HepG2 (cell line): ENCODE results near the gene WDR20. TPM values are rescaled to one million over a fixed set of nuclear protein-coding genes. Genes with fewer than 3 reads are reported as not detected.

ENCODE experiments used
- ATAC-seq: fragments of 200-7000 bp; cut with Tn5 transposase; 3 replicates; pipeline ENCODE4 v1.9.1; 2020; ENCODE audit warnings: mild to moderate bottlenecking, moderate library complexity
- BruUV-seq: library from RNA; stranded (reverse); fragments of 400-500 nt; replicated peaks from 2 replicates; lab custom pipeline; 2021; lab: Mats Ljungman, UMichigan
- CTCF ChIA-PET: fragments of 300-600 bp; formaldehyde crosslinking; extraction: SDS; loops from one replicate; lab custom pipeline; 2021; ENCODE audit warnings: low total read pairs, inconsistent platforms, low intra/inter-chr PET ratio; lab: Yijun Ruan, JAX
- POLR2A ChIA-PET: fragments of 350-600 bp; sonication (Branson Sonifier 250); formaldehyde crosslinking; loops from one replicate; lab custom pipeline; 2020; ENCODE audit warnings: antibody characterized with exemption, inconsistent platforms; lab: Yijun Ruan, JAX
- DNase-seq: peaks from one replicate; pipeline ENCODE4 v3.0.0-alpha.2; 2015; ENCODE audit warnings: low spot score
- FAIRE-seq: peaks from 3 replicates; lab custom pipeline; 2011; peaks lifted over from hg19 to GRCh38; lab: Jason Lieb, UNC
- H2AFZ ChIP-seq: one replicate; pipeline ENCODE4 v1.6.1; 2011; ENCODE audit warnings: low read length, inconsistent platforms
- H3K27ac ChIP-seq: fragments of 300-600 bp; 3 replicates; pipeline ENCODE4 v1.8.0; 2011; ENCODE audit warnings: mixed run types, mild to moderate bottlenecking, mixed read lengths, low read length, inconsistent platforms; ENCODE audit not compliant: insufficient read depth; ENCODE audit errors: extremely low read length
- H3K27me3 ChIP-seq, 2 experiments: fragments of 200-600 bp in 1 of 2; 2 replicates in 1 of 2; 3 replicates in 1 of 2; pipeline versions ENCODE4 v1.6.0 to v1.8.0; 2011; ENCODE audit warnings: low read length in 2 of 2, mild to moderate bottlenecking in 2 of 2, moderate library complexity in 2 of 2, inconsistent platforms in 1 of 2; ENCODE audit not compliant: insufficient read depth in 2 of 2, control insufficient read depth in 1 of 2
- H3K36me3 ChIP-seq, 2 experiments: fragments of 200-600 bp in 1 of 2; replicated peaks in 1 of 2; 2 replicates in 1 of 2; 3 replicates in 1 of 2; pipeline versions ENCODE4 v1.5.1 to v1.8.0; 2011; ENCODE audit warnings: low read length in 2 of 2, inconsistent platforms in 1 of 2; ENCODE audit not compliant: insufficient read depth in 2 of 2, control insufficient read depth in 1 of 2
- H3K4me1 ChIP-seq: 2 replicates; pipeline ENCODE4 v1.5.1; 2012; ENCODE audit warnings: low read length, inconsistent platforms; ENCODE audit not compliant: insufficient read depth
- H3K4me2 ChIP-seq: 2 replicates; pipeline ENCODE4 v1.6.0; 2011; ENCODE audit warnings: low read depth, low read length, inconsistent platforms
- H3K4me3 ChIP-seq, 3 experiments: fragments of 200-600 bp in 1 of 3; sonication (generic), shearing (Covaris generic) in 1 of 3; replicated peaks in 1 of 3; 2 replicates each; pipeline ENCODE4 v1.5.1; 2011 to 2016; ENCODE audit warnings: low read length in 3 of 3, inconsistent platforms in 2 of 3, low read depth in 2 of 3, mild to moderate bottlenecking in 2 of 3, control low read depth in 1 of 3, mixed read lengths in 1 of 3; ENCODE audit not compliant: insufficient read depth in 1 of 3
- H3K79me2 ChIP-seq: one replicate; pipeline ENCODE4 v1.6.1; 2011; ENCODE audit warnings: low read length, inconsistent platforms; ENCODE audit not compliant: insufficient read depth
- H3K9ac ChIP-seq: 2 replicates; pipeline ENCODE4 v1.6.0; 2011; ENCODE audit warnings: mild to moderate bottlenecking, low read depth, low read length, inconsistent platforms; ENCODE audit not compliant: insufficient read depth
- H3K9me3 ChIP-seq: 2 replicates; pipeline ENCODE4 v1.5.1; 2012; ENCODE audit warnings: mild to moderate bottlenecking, low read length
- H4K20me1 ChIP-seq: 2 replicates; pipeline ENCODE4 v1.6.0; 2011; ENCODE audit warnings: inconsistent platforms, mild to moderate bottlenecking, low read length, moderate library complexity; ENCODE audit not compliant: insufficient read depth
- ATAD3A ChIP-seq: sonication (generic); formaldehyde crosslinking; IDR thresholded peaks from 2 replicates; pipeline ENCODE4 v1.4.0; 2020; ENCODE audit warnings: missing genetic modification reagents
- CENPX ChIP-seq: sonication (generic); formaldehyde crosslinking; IDR thresholded peaks from 2 replicates; pipeline ENCODE4 v1.9.0; 2021; ENCODE audit warnings: mild to moderate bottlenecking, missing genetic modification reagents, moderate library complexity
- FOXJ3 ChIP-seq: sonication (generic); formaldehyde crosslinking; IDR thresholded peaks from 2 replicates; pipeline ENCODE4 v1.4.0; 2020; ENCODE audit warnings: missing genetic modification reagents, mild to moderate bottlenecking, borderline replicate concordance
- HNRNPK ChIP-seq: fragments of 200-400 bp; formaldehyde crosslinking; IDR thresholded peaks from 2 replicates; pipeline ENCODE4 v1.6.1; 2018; ENCODE audit warnings: low read length, low read depth, moderate library complexity, mild to moderate bottlenecking; ENCODE audit not compliant: poor library complexity, severe bottlenecking
- JUN ChIP-seq: sonication (generic); formaldehyde crosslinking; IDR thresholded peaks from 2 replicates; pipeline ENCODE4 v1.4.0; 2020; ENCODE audit warnings: mild to moderate bottlenecking, missing genetic modification reagents
- KDM2A ChIP-seq: sonication (generic); formaldehyde crosslinking; IDR thresholded peaks from 2 replicates; pipeline ENCODE4 v1.4.0; 2020; ENCODE audit warnings: low read depth, missing genetic modification reagents, borderline replicate concordance
- KLF9 ChIP-seq: IDR thresholded peaks from 2 replicates; pipeline ENCODE4 v1.6.1; 2016; ENCODE audit warnings: low read depth
- MAFG ChIP-seq: sonication (generic); formaldehyde crosslinking; IDR thresholded peaks from 2 replicates; pipeline ENCODE4 v1.5.1; 2020; ENCODE audit warnings: mild to moderate bottlenecking, missing genetic modification reagents
- MED1 ChIP-seq: sonication (generic); formaldehyde crosslinking; IDR thresholded peaks from 2 replicates; pipeline ENCODE4 v1.4.0; 2020; ENCODE audit warnings: missing genetic modification reagents
- MED13 ChIP-seq: sonication (generic); formaldehyde crosslinking; IDR thresholded peaks from 2 replicates; pipeline ENCODE4 v1.5.0; 2020; ENCODE audit warnings: missing genetic modification reagents
- RAD21 ChIP-seq: fragments of 450-650 bp; formaldehyde crosslinking; IDR thresholded peaks from 2 replicates; pipeline ENCODE4 v1.5.0; 2020; ENCODE audit warnings: mild to moderate bottlenecking
- SCMH1 ChIP-seq: sonication (generic); formaldehyde crosslinking; IDR thresholded peaks from 2 replicates; pipeline ENCODE4 v1.9.0; 2021; ENCODE audit warnings: missing genetic modification reagents, mild to moderate bottlenecking, borderline replicate concordance
- TAF15 ChIP-seq: fragments of 200-400 bp; formaldehyde crosslinking; IDR thresholded peaks from one replicate; pipeline ENCODE4 v1.6.1; 2018; ENCODE audit warnings: mild to moderate bottlenecking, low read depth, low read length; ENCODE audit not compliant: poor library complexity, severe bottlenecking
- ZNF253 ChIP-seq: sonication (generic); formaldehyde crosslinking; IDR thresholded peaks from 2 replicates; pipeline ENCODE4 v1.8.0; 2022; ENCODE audit warnings: mild to moderate bottlenecking, missing genetic modification reagents, borderline replicate concordance
- ZNF562 ChIP-seq: sonication (generic); formaldehyde crosslinking; IDR thresholded peaks from 2 replicates; pipeline ENCODE4 v1.8.0; 2022; ENCODE audit warnings: missing genetic modification reagents, borderline replicate concordance
- ZSCAN25 ChIP-seq: sonication (generic); formaldehyde crosslinking; IDR thresholded peaks from 2 replicates; pipeline ENCODE4 v1.8.0; 2022; ENCODE audit warnings: mild to moderate bottlenecking, missing genetic modification reagents
- WGBS: methylation state at CpG from one replicate; pipeline ENCODE4 v1.1.6; 2017; ENCODE audit warnings: low lambda C conversion rate; 5-methylcytosine and 5-hydroxymethylcytosine counted together
- in situ Hi-C: cut with HindIII; loops from 2 replicates; pipeline ENCODE4 v1.10.0; 2017; ENCODE audit warnings: low pct_unique_long_range_greater_than_20kb; ENCODE audit not compliant: extremely low pct_ligation_motif_present
- intact Hi-C: fragments of 100-400 bp; cut with micrococcal nuclease; formaldehyde crosslinking; loops from one replicate; pipeline ENCODE4 v1.10.0; 2022; ENCODE audit not compliant: unreplicated experiment
- polyA plus RNA-seq, 8 experiments: library from polyadenylated mRNA; depleted of rRNA in 3 of 8; stranded (reverse) in 7 of 8; unstranded in 1 of 8; fragments of >200 nt; fragmentation: Illumina TruSeq in 4 of 8; extraction: Trizol in 4 of 8; gene quantifications; 2 replicates each; pipeline versions ENCODE4 v1.2.1 to v1.2.3, GENCODE V29; 2011 to 2016; ENCODE audit warnings: low read depth in 4 of 8, missing spikeins in 1 of 8, mixed read lengths in 1 of 8; ENCODE audit not compliant: insufficient read depth in 1 of 8
- total RNA-seq, 5 experiments: library from RNA; depleted of rRNA; stranded (reverse); fragments of >200 nt; fragmentation: Illumina TruSeq; extraction: Trizol; gene quantifications; 2 replicates each; pipeline ENCODE4 v1.2.3, GENCODE V29; 2016; ENCODE audit warnings: low read depth in 1 of 5
- TF ChIP-seq, protein P1 (sequence below): IDR thresholded peaks from 2 replicates; pipeline ENCODE4 v1.6.1; 2016; ENCODE audit warnings: missing genetic modification reagents, missing compliant biosample characterization
- TF ChIP-seq, protein P2 (sequence below): sonication (generic); formaldehyde crosslinking; IDR thresholded peaks from 2 replicates; pipeline ENCODE4 v1.4.0; 2020; ENCODE audit warnings: missing genetic modification reagents, borderline replicate concordance
- TF ChIP-seq, protein P3 (sequence below): sonication (generic); formaldehyde crosslinking; IDR thresholded peaks from 2 replicates; pipeline ENCODE4 v1.5.0; 2020; ENCODE audit warnings: missing genetic modification reagents
- TF ChIP-seq, protein P4 (sequence below): sonication (generic); formaldehyde crosslinking; IDR thresholded peaks from 2 replicates; pipeline ENCODE4 v1.5.0; 2020; ENCODE audit warnings: missing genetic modification reagents

WDR20 gene
- total and polyA plus RNA-seq, 2 of the 13 experiments (the other 11 are each of a cell fraction or from before 2014, with no cell fraction given), result 10.4 to 23.2 TPM

GRCh38 chr14:102187044-102187443 lies 47.3 kb downstream of the WDR20 start:
- CTCF ChIA-PET, result no interaction called here
- no peak overlapping the region for H3K4me3 ChIP-seq

More at GRCh38 chr14:102187044-102187443, 47.3 kb downstream of the WDR20 start:
- Histone ChIP-seq H3K36me3 (no peaks in the 10 kb centered on the region; a peak in 2 of 5 replicates), H3K4me1 (peaks cover 70% of the 10 kb centered on the region), H2AFZ (no peak overlapping the region), H3K9ac (no peak overlapping the region), H3K79me2 (peaks cover 78% of the 10 kb centered on the region), H3K27me3 (no peaks in the 10 kb centered on the region), H3K9me3 (no peaks in the 10 kb centered on the region), H3K4me2 (no peak overlapping the region)
- WGBS, result 72% methylated on average over 3 of the region's 3 CpGs
- no peak for FAIRE-seq
- POLR2A ChIA-PET, result no interaction called here
- no TSS peak for BruUV-seq
- in situ Hi-C loops, result no loop called here
- no peak for ATAC-seq
- intact Hi-C loops, result no loop called here
- DNase-seq, result no peak
- TF ChIP-seq FOXJ3 (no peak), MED1 (CRISPR knock-in tag) (no peak), SCMH1 (CRISPR knock-in tag) (no peak), MED13 (CRISPR knock-in tag) (no peak), ATAD3A (CRISPR knock-in tag) (no peak), ZNF562 (CRISPR knock-in tag) (no peak), ZSCAN25 (CRISPR knock-in tag) (no peak), CENPX (CRISPR knock-in tag) (no peak), KLF9 (CRISPR knock-in tag) (no peak), ZNF253 (no peak), TAF15 (no peak), JUN (CRISPR knock-in tag) (no peak), RAD21 (no peak), MAFG (CRISPR knock-in tag) (no peak), HNRNPK (no peak), KDM2A (CRISPR knock-in tag) (no peak)
- TF ChIP-seq, protein P1, sequence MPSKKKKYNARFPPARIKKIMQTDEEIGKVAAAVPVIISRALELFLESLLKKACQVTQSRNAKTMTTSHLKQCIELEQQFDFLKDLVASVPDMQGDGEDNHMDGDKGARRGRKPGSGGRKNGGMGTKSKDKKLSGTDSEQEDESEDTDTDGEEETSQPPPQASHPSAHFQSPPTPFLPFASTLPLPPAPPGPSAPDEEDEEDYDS (CRISPR knock-in tag), result no peak
- TF ChIP-seq, protein P2, sequence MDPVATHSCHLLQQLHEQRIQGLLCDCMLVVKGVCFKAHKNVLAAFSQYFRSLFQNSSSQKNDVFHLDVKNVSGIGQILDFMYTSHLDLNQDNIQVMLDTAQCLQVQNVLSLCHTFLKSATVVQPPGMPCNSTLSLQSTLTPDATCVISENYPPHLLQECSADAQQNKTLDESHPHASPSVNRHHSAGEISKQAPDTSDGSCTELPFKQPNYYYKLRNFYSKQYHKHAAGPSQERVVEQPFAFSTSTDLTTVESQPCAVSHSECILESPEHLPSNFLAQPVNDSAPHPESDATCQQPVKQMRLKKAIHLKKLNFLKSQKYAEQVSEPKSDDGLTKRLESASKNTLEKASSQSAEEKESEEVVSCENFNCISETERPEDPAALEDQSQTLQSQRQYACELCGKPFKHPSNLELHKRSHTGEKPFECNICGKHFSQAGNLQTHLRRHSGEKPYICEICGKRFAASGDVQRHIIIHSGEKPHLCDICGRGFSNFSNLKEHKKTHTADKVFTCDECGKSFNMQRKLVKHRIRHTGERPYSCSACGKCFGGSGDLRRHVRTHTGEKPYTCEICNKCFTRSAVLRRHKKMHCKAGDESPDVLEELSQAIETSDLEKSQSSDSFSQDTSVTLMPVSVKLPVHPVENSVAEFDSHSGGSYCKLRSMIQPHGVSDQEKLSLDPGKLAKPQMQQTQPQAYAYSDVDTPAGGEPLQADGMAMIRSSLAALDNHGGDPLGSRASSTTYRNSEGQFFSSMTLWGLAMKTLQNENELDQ (CRISPR knock-in tag), result no peak
- TF ChIP-seq, protein P3, sequence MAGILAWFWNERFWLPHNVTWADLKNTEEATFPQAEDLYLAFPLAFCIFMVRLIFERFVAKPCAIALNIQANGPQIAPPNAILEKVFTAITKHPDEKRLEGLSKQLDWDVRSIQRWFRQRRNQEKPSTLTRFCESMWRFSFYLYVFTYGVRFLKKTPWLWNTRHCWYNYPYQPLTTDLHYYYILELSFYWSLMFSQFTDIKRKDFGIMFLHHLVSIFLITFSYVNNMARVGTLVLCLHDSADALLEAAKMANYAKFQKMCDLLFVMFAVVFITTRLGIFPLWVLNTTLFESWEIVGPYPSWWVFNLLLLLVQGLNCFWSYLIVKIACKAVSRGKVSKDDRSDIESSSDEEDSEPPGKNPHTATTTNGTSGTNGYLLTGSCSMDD (CRISPR knock-in tag), result no peak
- TF ChIP-seq, protein P4, sequence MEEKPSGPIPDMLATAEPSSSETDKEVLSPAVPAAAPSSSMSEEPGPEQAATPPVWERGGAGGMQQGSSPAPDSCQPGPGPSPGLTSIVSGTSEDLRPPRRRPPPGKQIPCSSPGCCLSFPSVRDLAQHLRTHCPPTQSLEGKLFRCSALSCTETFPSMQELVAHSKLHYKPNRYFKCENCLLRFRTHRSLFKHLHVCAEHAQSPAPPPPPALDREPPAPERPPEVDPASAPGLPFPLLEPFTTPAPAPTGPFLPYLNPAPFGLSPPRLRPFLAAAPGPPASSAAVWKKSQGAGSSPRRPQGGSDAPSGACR (CRISPR knock-in tag), result no peak
- TF ChIP-seq, all 625 proteins: peak for 0
- Histone ChIP-seq H3K27ac (peak overlapping the region; percentile 52), H4K20me1 (no peaks in the 10 kb centered on the region)
